ENCODE measurements around the gene IL17RE. TPM values are rescaled to one million over a fixed set of nuclear protein-coding genes. Genes with fewer than 3 reads are reported as not detected.

The IL17RE gene
- polyA plus RNA-seq, 3 donors: 0.27 TPM; not detected in 2

DNA sequence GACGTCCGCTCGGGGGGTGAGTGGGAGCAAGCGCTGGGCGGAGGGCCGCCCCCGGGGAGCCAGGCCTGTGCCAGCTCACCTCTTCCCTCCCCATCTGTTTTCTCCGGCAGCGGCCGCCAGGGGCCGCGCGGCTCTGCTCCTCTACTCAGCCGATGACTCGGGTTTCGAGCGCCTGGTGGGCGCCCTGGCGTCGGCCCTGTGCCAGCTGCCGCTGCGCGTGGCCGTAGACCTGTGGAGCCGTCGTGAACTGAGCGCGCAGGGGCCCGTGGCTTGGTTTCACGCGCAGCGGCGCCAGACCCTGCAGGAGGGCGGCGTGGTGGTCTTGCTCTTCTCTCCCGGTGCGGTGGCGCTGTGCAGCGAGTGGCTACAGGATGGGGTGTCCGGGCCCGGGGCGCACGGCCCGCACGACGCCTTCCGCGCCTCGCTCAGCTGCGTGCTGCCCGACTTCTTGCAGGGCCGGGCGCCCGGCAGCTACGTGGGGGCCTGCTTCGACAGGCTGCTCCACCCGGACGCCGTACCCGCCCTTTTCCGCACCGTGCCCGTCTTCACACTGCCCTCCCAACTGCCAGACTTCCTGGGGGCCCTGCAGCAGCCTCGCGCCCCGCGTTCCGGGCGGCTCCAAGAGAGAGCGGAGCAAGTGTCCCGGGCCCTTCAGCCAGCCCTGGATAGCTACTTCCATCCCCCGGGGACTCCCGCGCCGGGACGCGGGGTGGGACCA lies 30.4 kb downstream of the IL17RE start:
- H3K36me3 Mint-ChIP-seq: peaks cover 21 to 29% of the 10 kb centered on the region in 2 donors
- Histone ChIP-seq H3K79me2 (ENCODE audit: insufficient read depth, low read length) (peaks cover 5% of the 10 kb centered on the region), H2AFZ (ENCODE audit: insufficient read depth, low read depth, low read length, poor library complexity, severe bottlenecking) (peak overlapping the region; percentile 90), H3K4me2 (replicated peaks; ENCODE audit: extremely low read depth, low read length, poor library complexity, severe bottlenecking) (peak overlapping the region; percentile 85), H3K4me3 (replicated peaks in 1 of 3; ENCODE audit: low read depth in 2 of 3, low read length in 3 of 3) (peak overlapping the region; percentile 41 to 85 (median 69)), H3K36me3 (replicated peaks in 1 of 2; ENCODE audit: control insufficient read depth in 1 of 2, insufficient read depth in 2 of 2, low read length in 2 of 2) (peaks cover 11 to 15% of the 10 kb centered on the region in 2 donors), H3K4me1 (ENCODE audit: control insufficient read depth in 1 of 2, insufficient read depth in 2 of 2, low read length in 2 of 2) (peaks cover 25 to 38% of the 10 kb centered on the region in 2 donors), H3K27ac (ENCODE audit: low read depth in 1 of 2, low read length in 2 of 2) (peak overlapping the region; percentile 83 to 92), H3K9me3 (replicated peaks in 1 of 2; ENCODE audit: control insufficient read depth in 1 of 2, insufficient read depth in 1 of 2, low read length in 2 of 2) (no peaks in the 10 kb centered on the region), H3K9ac (ENCODE audit: insufficient read depth, low read length, poor library complexity, severe bottlenecking) (peak overlapping the region; percentile 90), H4K20me1 (ENCODE audit: insufficient read depth, low read length) (no peaks in the 10 kb centered on the region), H3K27me3 (ENCODE audit: control insufficient read depth in 2 of 2, insufficient read depth in 2 of 2, low read length in 2 of 2) (no peaks in the 10 kb centered on the region)
- peak overlapping the region; percentile 92 to 97 for H3K4me3 Mint-ChIP-seq
- H3K27ac Mint-ChIP-seq: peak overlapping the region; percentile 94 to 99 (median 97)
- intact Hi-C loops (cut with micrococcal nuclease): loop anchor here in 1 of 2 donors (5.0 to 10.0 kb wide), 3 partner anchors 54 to 392 kb away; partner anchors contain the start of genes EMC3, FANCD2 and SEC13
- no peaks in the 10 kb centered on the region for H3K9me3 Mint-ChIP-seq
- peaks cover 30% of the 10 kb centered on the region for H3K4me1 Mint-ChIP-seq
- TF ChIP-seq, protein P1, sequence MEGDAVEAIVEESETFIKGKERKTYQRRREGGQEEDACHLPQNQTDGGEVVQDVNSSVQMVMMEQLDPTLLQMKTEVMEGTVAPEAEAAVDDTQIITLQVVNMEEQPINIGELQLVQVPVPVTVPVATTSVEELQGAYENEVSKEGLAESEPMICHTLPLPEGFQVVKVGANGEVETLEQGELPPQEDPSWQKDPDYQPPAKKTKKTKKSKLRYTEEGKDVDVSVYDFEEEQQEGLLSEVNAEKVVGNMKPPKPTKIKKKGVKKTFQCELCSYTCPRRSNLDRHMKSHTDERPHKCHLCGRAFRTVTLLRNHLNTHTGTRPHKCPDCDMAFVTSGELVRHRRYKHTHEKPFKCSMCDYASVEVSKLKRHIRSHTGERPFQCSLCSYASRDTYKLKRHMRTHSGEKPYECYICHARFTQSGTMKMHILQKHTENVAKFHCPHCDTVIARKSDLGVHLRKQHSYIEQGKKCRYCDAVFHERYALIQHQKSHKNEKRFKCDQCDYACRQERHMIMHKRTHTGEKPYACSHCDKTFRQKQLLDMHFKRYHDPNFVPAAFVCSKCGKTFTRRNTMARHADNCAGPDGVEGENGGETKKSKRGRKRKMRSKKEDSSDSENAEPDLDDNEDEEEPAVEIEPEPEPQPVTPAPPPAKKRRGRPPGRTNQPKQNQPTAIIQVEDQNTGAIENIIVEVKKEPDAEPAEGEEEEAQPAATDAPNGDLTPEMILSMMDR (IDR thresholded peaks at IDR 0.05): peak; percentile 87
- DNase-seq: peak; percentile 76 to 79 (median 78)
- peaks cover 0 to 2% (median 0%) of the 10 kb centered on the region in 3 donors for H3K27me3 Mint-ChIP-seq (ENCODE audit: low read depth in 3 of 3)
- WGBS (ENCODE audit: insufficient coverage): under 1% methylated on average over 74 of the region's 77 CpGs

DNA sequence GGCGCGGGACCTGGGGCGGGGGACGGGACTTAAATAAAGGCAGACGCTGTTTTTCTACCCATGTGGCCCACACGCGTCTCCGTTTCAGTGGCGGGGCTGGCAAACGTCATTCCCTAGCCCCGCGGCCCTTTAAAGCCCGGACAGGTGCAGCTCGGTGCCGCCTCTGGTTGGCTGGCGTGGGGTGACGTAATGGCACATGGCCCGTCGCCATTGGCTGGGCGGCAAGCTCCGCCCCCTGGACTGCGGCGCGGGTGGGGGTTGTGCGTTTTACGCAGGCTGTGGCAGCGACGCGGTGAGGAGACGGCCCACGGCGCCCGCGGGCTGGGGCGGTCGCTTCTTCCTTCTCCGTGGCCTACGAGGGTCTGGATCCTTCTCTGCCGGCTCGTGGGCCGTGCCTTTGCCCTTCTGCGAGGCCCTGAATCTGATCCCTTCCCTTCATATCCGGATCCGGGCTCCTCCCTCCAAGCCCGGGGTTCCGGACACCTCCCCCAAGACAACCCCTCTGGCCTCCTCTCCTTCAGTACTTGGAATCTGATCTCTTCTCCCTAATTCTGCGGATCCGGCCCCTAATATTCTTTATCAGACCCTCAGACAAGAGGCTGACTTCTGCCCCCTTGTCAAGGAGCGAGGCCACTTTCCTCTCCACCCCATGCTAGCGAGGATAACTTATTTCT lies 31.1 kb downstream of the IL17RE start, which contains the start of gene CRELD1:
TSS of gene CRELD1 (plus strand) at position 274 of the 674 bp plus-strand sequence. CDS start 605 bp downstream, outside the sequence.
- intact Hi-C loops (cut with micrococcal nuclease): loop anchor here in 1 of 2 donors (5.0 to 10.0 kb wide), 3 partner anchors 54 to 391 kb away; partner anchors contain the start of genes EMC3, FANCD2 and SEC13
- DNase-seq: peak; percentile 93 to 94 (median 94)
- Histone ChIP-seq H3K4me2 (replicated peaks; ENCODE audit: extremely low read depth, low read length, poor library complexity, severe bottlenecking) (peak within 1 kb of the TSS; percentile 85), H3K27ac (ENCODE audit: low read depth in 1 of 2, low read length in 2 of 2) (peak within 1 kb of the TSS; percentile 83 to 92), H2AFZ (ENCODE audit: insufficient read depth, low read depth, low read length, poor library complexity, severe bottlenecking) (peak within 1 kb of the TSS; percentile 90), H4K20me1 (ENCODE audit: insufficient read depth, low read length) (no peaks in the 10 kb centered on the region), H3K27me3 (ENCODE audit: control insufficient read depth in 2 of 2, insufficient read depth in 2 of 2, low read length in 2 of 2) (no peaks in the 10 kb centered on the region), H3K36me3 (replicated peaks in 1 of 2; ENCODE audit: control insufficient read depth in 1 of 2, insufficient read depth in 2 of 2, low read length in 2 of 2) (peaks cover 13 to 19% of the 10 kb centered on the region in 2 donors), H3K9me3 (replicated peaks in 1 of 2; ENCODE audit: control insufficient read depth in 1 of 2, insufficient read depth in 1 of 2, low read length in 2 of 2) (no peaks in the 10 kb centered on the region), H3K4me1 (ENCODE audit: control insufficient read depth in 1 of 2, insufficient read depth in 2 of 2, low read length in 2 of 2) (peaks cover 25 to 38% of the 10 kb centered on the region in 2 donors), H3K79me2 (ENCODE audit: insufficient read depth, low read length) (peaks cover 5% of the 10 kb centered on the region), H3K9ac (ENCODE audit: insufficient read depth, low read length, poor library complexity, severe bottlenecking) (peak within 1 kb of the TSS; percentile 90), H3K4me3 (replicated peaks in 1 of 3; ENCODE audit: low read depth in 2 of 3, low read length in 3 of 3) (peak within 1 kb of the TSS; percentile 41 to 85 (median 69))
- no peaks in the 10 kb centered on the region for H3K9me3 Mint-ChIP-seq
- peaks cover 25 to 33% of the 10 kb centered on the region in 2 donors for H3K36me3 Mint-ChIP-seq
- under 1% methylated on average over 50 of the region's 50 CpGs for WGBS (ENCODE audit: insufficient coverage)
- H3K4me1 Mint-ChIP-seq: peaks cover 30% of the 10 kb centered on the region
- peak within 1 kb of the TSS; percentile 94 to 99 (median 97) for H3K27ac Mint-ChIP-seq
- peaks cover 0 to 2% (median 0%) of the 10 kb centered on the region in 3 donors for H3K27me3 Mint-ChIP-seq (ENCODE audit: low read depth in 3 of 3)
- TF ChIP-seq, protein P1 (IDR thresholded peaks at IDR 0.05): no peak
- peak within 1 kb of the TSS; percentile 92 to 97 for H3K4me3 Mint-ChIP-seq
